A549 (cell line): ENCODE results near the gene MSMO1. TPM values are rescaled to one million over a fixed set of nuclear protein-coding genes. Genes with fewer than 3 reads are reported as not detected.
"Not testable (repeated sequence)": the region's sequence is repeated elsewhere in the genome, so short reads cannot be mapped to it uniquely, and the experiment has no call there.

Experiments used
- ATAC-seq, 2 experiments: fragments of 200-7000 bp in 1 of 2; fragments of >200 bp in 1 of 2; cut with Nextera tagmentation in 1 of 2; cut with Tn5 transposase in 1 of 2; 3 replicates each; pipeline versions ENCODE4 v1.8.0 to v1.9.1; 2018 to 2020; ENCODE audit warnings: mild to moderate bottlenecking in 1 of 2, moderate library complexity in 1 of 2
- CTCF ChIA-PET: fragments of 300-600 bp; sonication (Branson Sonifier 250); formaldehyde crosslinking; extraction: SDS; loops from one replicate; lab custom pipeline; 2021; ENCODE audit warnings: antibody characterized with exemption, inconsistent platforms; lab: Yijun Ruan, JAX
- POLR2A ChIA-PET: fragments of 350-600 bp; formaldehyde crosslinking; extraction: SDS; loops from one replicate; lab custom pipeline; 2021; ENCODE audit warnings: antibody characterized with exemption, inconsistent platforms; lab: Yijun Ruan, JAX
- DNase-seq, 2 experiments: peaks; one replicate each; pipeline versions ENCODE4 v3.0.0 to v3.0.0-alpha.2; 2011 to 2016; ENCODE audit warnings: low read depth in 1 of 2, low spot score in 1 of 2
- FAIRE-seq: peaks from 2 replicates; lab custom pipeline; 2011; peaks lifted over from hg19 to GRCh38; lab: Jason Lieb, UNC
- H3K27ac ChIP-seq, 2 experiments: fragments of >200 bp; sonication (Bioruptor Twin); formaldehyde crosslinking; 3 replicates each; pipeline ENCODE4 v1.5.1; 2016 to 2017
- H3K4me1 ChIP-seq: fragments of >200 bp; sonication (Bioruptor Twin); formaldehyde crosslinking; 3 replicates; pipeline ENCODE4 v1.6.1; 2016
- H3K4me2 ChIP-seq: fragments of >200 bp; sonication (Bioruptor Twin); formaldehyde crosslinking; 3 replicates; pipeline ENCODE4 v1.6.1; 2016
- H3K4me3 ChIP-seq: fragments of >200 bp; sonication (Bioruptor Twin); formaldehyde crosslinking; 3 replicates; pipeline ENCODE4 v1.5.1; 2016
- H3K9me3 ChIP-seq: fragments of >200 bp; sonication (Bioruptor Twin); formaldehyde crosslinking; 3 replicates; pipeline ENCODE4 v1.6.1; 2016
- BHLHE40 ChIP-seq: IDR thresholded peaks from 2 replicates; pipeline ENCODE4 v1.6.1; 2012; ENCODE audit warnings: low read depth, low read length, inconsistent platforms
- CBX2 ChIP-seq: fragments of 200-600 bp; sonication (generic); IDR thresholded peaks from 2 replicates; pipeline ENCODE4 v1.6.1; 2016; ENCODE audit warnings: low read depth, mild to moderate bottlenecking, borderline replicate concordance
- CHD2 ChIP-seq: fragments of 150-350 bp; IDR thresholded peaks from 2 replicates; pipeline ENCODE4 v1.6.1; 2014; ENCODE audit warnings: low read length; ENCODE audit not compliant: partially characterized antibody
- CHD4 ChIP-seq: fragments of 200-600 bp; sonication (generic); IDR thresholded peaks from 2 replicates; pipeline ENCODE4 v1.6.1; 2016; ENCODE audit warnings: antibody characterized with exemption, mild to moderate bottlenecking, borderline replicate concordance
- EP300 ChIP-seq, 2 experiments: fragments of >200 bp; sonication (Bioruptor Twin); formaldehyde crosslinking; IDR thresholded peaks; 2 replicates in 1 of 2; 3 replicates in 1 of 2; pipeline ENCODE4 v1.6.1; 2016 to 2017
- ESRRA ChIP-seq: fragments of 150-350 bp; IDR thresholded peaks from 2 replicates; pipeline ENCODE4 v1.6.1; 2014; ENCODE audit warnings: mild to moderate bottlenecking, low read length, borderline replicate concordance
- FOSB ChIP-seq: fragments of 250-450 bp; sonication (Bioruptor Pico); IDR thresholded peaks from 2 replicates; pipeline ENCODE4 v1.5.0; 2020; ENCODE audit warnings: mild to moderate bottlenecking, moderate library complexity
- FOSL2 ChIP-seq, 2 experiments: fragments of 450-650 bp in 1 of 2; fragments of >200 bp in 1 of 2; sonication (Bioruptor Twin) in 1 of 2; formaldehyde crosslinking; IDR thresholded peaks; 2 replicates each; pipeline versions ENCODE4 v1.5.0 to v1.6.1; 2016 to 2020; ENCODE audit warnings: mild to moderate bottlenecking in 1 of 2, moderate library complexity in 1 of 2
- JUN ChIP-seq, 2 experiments: fragments of >200 bp; sonication (Bioruptor Twin); formaldehyde crosslinking; IDR thresholded peaks; 2 replicates in 1 of 2; 3 replicates in 1 of 2; pipeline ENCODE4 v1.6.1; 2016 to 2017
- MAZ ChIP-seq: fragments of 150-350 bp; IDR thresholded peaks from 2 replicates; pipeline ENCODE4 v1.6.1; 2014; ENCODE audit warnings: antibody characterized with exemption, low read depth, low read length, borderline replicate concordance
- MYC ChIP-seq: IDR thresholded peaks from 2 replicates; pipeline ENCODE4 v1.6.1; 2012; ENCODE audit warnings: mild to moderate bottlenecking, inconsistent platforms, low read length, improper control_type of control experiment, borderline replicate concordance
- NFE2L2 ChIP-seq: fragments of 150-350 bp; conservative IDR thresholded peaks from 2 replicates; pipeline ENCODE4 v1.6.1; 2014; ENCODE audit warnings: low read length
- NPAS2 ChIP-seq: fragments of 250-450 bp; sonication (Bioruptor Pico); IDR thresholded peaks from 2 replicates; pipeline ENCODE4 v1.8.0; 2022; ENCODE audit warnings: mild to moderate bottlenecking, moderate library complexity, borderline replicate concordance
- NR3C1 ChIP-seq: fragments of >200 bp; sonication (Bioruptor Twin); formaldehyde crosslinking; IDR thresholded peaks from 3 replicates; pipeline ENCODE4 v1.6.1; 2017
- PHF8 ChIP-seq: fragments of 200-600 bp; sonication (generic); IDR thresholded peaks from 2 replicates; pipeline ENCODE4 v1.6.1; 2016; ENCODE audit warnings: low read depth, mild to moderate bottlenecking, antibody characterized with exemption, moderate library complexity, borderline replicate concordance
- POLR2A ChIP-seq: IDR thresholded peaks from 2 replicates; pipeline ENCODE4 v1.6.1; 2012; ENCODE audit warnings: mild to moderate bottlenecking, low read length
- POLR2AphosphoS2 ChIP-seq: conservative IDR thresholded peaks from 2 replicates; pipeline ENCODE4 v1.6.1; 2012; ENCODE audit warnings: low read length, improper control_type of control experiment, inconsistent platforms
- RARB ChIP-seq: fragments of 250-450 bp; sonication (Bioruptor Pico); IDR thresholded peaks from 2 replicates; pipeline ENCODE4 v1.8.0; 2021; ENCODE audit warnings: mild to moderate bottlenecking, moderate library complexity
- RFX5 ChIP-seq: fragments of 450-650 bp; IDR thresholded peaks from 2 replicates; pipeline ENCODE4 v1.7.1; 2014; ENCODE audit warnings: antibody characterized with exemption, mild to moderate bottlenecking, moderate library complexity
- SREBF2 ChIP-seq: fragments of 450-650 bp; IDR thresholded peaks from 2 replicates; pipeline ENCODE4 v1.6.1; 2014; ENCODE audit warnings: mild to moderate bottlenecking, moderate library complexity
- TP53 ChIP-seq: fragments of 250-450 bp; sonication (Bioruptor Pico); IDR thresholded peaks from 2 replicates; pipeline ENCODE4 v1.5.0; 2021; ENCODE audit warnings: mild to moderate bottlenecking, moderate library complexity
- ZC3H11A ChIP-seq: fragments of 450-650 bp; IDR thresholded peaks from 2 replicates; pipeline ENCODE4 v1.6.1; 2014; ENCODE audit warnings: antibody characterized with exemption, mild to moderate bottlenecking
- WGBS: methylation state at CpG from one replicate; pipeline ENCODE4 v1.1.6; 2017; ENCODE audit errors: missing lambda C conversion rate; 5-methylcytosine and 5-hydroxymethylcytosine counted together
- polyA minus RNA-seq: library from RNA; depleted of rRNA, polyadenylated mRNA; stranded (reverse); fragments of >200 nt; gene quantifications from 2 replicates; pipeline ENCODE4 v1.2.3, GENCODE V29; 2011; rRNA and poly(A)+ RNA removed
- polyA plus RNA-seq, 4 experiments: library from polyadenylated mRNA; depleted of rRNA in 3 of 4; stranded (reverse); fragments of >200 nt; fragmentation: RNase III in 1 of 4; extraction: RNeasy Plus Mini Kit Qiagen cat#74134 plus additional on column Dnase treatment in 1 of 4; gene quantifications; 2 replicates in 3 of 4; 3 replicates in 1 of 4; pipeline ENCODE4 v1.2.3, GENCODE V29; 2011 to 2017
- TF ChIP-seq, protein P1 (sequence below): fragments of 150-350 bp; IDR thresholded peaks from 2 replicates; pipeline ENCODE4 v1.6.1; 2014; ENCODE audit warnings: low read depth, mild to moderate bottlenecking, low read length
- TF ChIP-seq, protein P2 (sequence below): IDR thresholded peaks from 2 replicates; pipeline ENCODE4 v1.6.1; 2012
- TF ChIP-seq, protein P3 (sequence below): fragments of 250-450 bp; sonication (Bioruptor Pico); IDR thresholded peaks from 2 replicates; pipeline ENCODE4 v1.5.0; 2021; ENCODE audit warnings: mild to moderate bottlenecking, moderate library complexity, borderline replicate concordance
- TF ChIP-seq, protein P4 (sequence below): fragments of >200 bp; sonication (Bioruptor Twin); formaldehyde crosslinking; IDR thresholded peaks from 2 replicates; pipeline ENCODE4 v1.6.1; 2016
- TF ChIP-seq, protein P5 (sequence below): fragments of 450-650 bp; IDR thresholded peaks from 2 replicates; pipeline ENCODE4 v1.6.1; 2014; ENCODE audit warnings: antibody characterized with exemption
- TF ChIP-seq, protein P6 (sequence below): IDR thresholded peaks from 2 replicates; pipeline ENCODE4 v1.6.1; 2012; ENCODE audit warnings: low read depth, borderline replicate concordance
- TF ChIP-seq, protein P7 (sequence below): fragments of 250-450 bp; sonication (Bioruptor Pico); IDR thresholded peaks from 2 replicates; pipeline ENCODE4 v1.5.0; 2020; ENCODE audit warnings: low read depth, mild to moderate bottlenecking, moderate library complexity

Gene MSMO1
- polyA plus RNA-seq (2011; rRNA removed) (26.4 and 32.3 TPM in 2 replicates), polyA plus RNA-seq (2017; fragmentation: RNase III; extraction: RNeasy Plus Mini Kit Qiagen cat#74134 plus additional on column Dnase treatment) (21.3 to 37.2 TPM (median 32.3 TPM) in 3 replicates), polyA minus RNA-seq (6.8 and 7.4 TPM in 2 replicates)
- 7.7 and 9.5 TPM in 2 replicates for polyA plus RNA-seq (2012; cell fraction: cytosol; rRNA removed)
- 4.5 and 9.0 TPM in 2 replicates for polyA plus RNA-seq (2012; cell fraction: nucleus; rRNA removed)

DNA sequence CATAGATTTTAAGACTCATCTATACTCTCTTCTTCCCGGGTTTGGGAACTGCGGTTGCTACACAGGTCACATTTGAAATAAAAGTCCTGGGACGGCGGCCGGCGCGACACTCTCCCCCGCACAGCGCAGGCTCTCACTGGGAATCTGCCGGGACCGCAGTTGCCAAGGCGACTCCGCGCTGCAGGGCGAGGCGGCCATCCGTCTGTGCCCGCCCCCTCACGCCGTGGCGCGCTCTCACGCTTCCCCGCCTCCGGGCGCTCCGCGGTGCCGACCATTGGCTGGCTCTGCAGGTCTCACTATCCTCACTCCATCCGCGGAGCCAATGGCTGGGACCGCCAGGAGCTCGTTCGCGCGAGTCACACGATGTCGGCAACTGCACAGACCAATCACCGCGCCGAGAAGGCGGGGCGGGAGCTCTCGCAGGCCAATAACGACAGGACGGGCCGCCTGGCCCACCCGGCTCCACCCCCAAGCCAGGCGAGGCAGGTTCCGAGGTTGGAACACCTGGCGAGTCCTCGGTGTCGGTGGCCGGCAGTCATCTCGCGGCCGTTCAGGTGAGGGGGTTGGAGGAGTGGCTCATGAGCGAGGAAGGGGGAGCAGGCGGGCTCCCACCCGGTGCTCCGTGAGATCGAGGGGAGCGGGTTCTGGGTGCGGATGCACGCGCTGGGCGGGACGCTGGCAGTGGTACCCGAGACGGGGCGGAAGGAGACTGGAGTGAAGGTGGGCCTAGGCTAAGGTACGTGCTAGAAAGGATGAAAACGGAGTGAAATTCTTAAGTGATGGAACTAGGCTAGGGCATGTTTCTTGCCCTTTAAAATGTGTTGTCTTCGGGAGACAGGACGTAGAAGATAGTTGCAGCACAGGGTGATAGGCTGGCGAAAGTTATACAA, at the start of gene MSMO1:
Gene MSMO1, plus strand, starts transcription at position 459 of the 890 bp plus-strand sequence. CDS start 5,702 bp downstream, outside the sequence.
- no peaks in the 10 kb centered on the region for H3K9me3 ChIP-seq
- peak within 1 kb of the TSS; percentile 78 for H3K4me2 ChIP-seq
- peak within 1 kb of the TSS; percentile 72 for H3K4me3 ChIP-seq
- peaks cover 22% of the 10 kb centered on the region; the same call in 2 of the 3 replicates for H3K4me1 ChIP-seq
- DNase-seq (peak; percentile 82 to 97), ATAC-seq (peak; percentile 98 to 100), FAIRE-seq (peak; percentile 18)
- POLR2A ChIA-PET = interaction anchor here (0.7 kb wide), 1 partner anchor 11 kb away, joined by 3 read pairs; no protein-coding TSS in a partner anchor
- no peak for TF ChIP-seq MYC
- no peak for TF ChIP-seq RARB (CRISPR knock-in tag)
- TF ChIP-seq, protein P1, sequence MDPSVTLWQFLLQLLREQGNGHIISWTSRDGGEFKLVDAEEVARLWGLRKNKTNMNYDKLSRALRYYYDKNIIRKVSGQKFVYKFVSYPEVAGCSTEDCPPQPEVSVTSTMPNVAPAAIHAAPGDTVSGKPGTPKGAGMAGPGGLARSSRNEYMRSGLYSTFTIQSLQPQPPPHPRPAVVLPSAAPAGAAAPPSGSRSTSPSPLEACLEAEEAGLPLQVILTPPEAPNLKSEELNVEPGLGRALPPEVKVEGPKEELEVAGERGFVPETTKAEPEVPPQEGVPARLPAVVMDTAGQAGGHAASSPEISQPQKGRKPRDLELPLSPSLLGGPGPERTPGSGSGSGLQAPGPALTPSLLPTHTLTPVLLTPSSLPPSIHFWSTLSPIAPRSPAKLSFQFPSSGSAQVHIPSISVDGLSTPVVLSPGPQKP = no peak
- TF ChIP-seq, protein P2, sequence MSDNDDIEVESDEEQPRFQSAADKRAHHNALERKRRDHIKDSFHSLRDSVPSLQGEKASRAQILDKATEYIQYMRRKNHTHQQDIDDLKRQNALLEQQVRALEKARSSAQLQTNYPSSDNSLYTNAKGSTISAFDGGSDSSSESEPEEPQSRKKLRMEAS = 0 out of 2 replicates have a peak, but pooled peaks have one; percentile 28
- TF ChIP-seq, protein P3, sequence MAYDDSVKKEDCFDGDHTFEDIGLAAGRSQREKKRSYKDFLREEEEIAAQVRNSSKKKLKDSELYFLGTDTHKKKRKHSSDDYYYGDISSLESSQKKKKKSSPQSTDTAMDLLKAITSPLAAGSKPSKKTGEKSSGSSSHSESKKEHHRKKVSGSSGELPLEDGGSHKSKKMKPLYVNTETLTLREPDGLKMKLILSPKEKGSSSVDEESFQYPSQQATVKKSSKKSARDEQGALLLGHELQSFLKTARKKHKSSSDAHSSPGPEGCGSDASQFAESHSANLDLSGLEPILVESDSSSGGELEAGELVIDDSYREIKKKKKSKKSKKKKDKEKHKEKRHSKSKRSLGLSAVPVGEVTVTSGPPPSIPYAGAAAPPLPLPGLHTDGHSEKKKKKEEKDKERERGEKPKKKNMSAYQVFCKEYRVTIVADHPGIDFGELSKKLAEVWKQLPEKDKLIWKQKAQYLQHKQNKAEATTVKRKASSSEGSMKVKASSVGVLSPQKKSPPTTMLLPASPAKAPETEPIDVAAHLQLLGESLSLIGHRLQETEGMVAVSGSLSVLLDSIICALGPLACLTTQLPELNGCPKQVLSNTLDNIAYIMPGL (CRISPR knock-in tag) = no peak
- no peak for TF ChIP-seq SREBF2
- no peak for TF ChIP-seq FOSB (CRISPR knock-in tag)
- TF ChIP-seq JUN (IDR thresholded peaks at IDR 0.05) = peak; percentile 28 to 41; a peak in 1 of 5 replicates
- no peak for TF ChIP-seq ESRRA
- TF ChIP-seq, protein P4, sequence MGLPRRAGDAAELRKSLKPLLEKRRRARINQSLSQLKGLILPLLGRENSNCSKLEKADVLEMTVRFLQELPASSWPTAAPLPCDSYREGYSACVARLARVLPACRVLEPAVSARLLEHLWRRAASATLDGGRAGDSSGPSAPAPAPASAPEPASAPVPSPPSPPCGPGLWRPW = no peak
- TF ChIP-seq, protein P5, sequence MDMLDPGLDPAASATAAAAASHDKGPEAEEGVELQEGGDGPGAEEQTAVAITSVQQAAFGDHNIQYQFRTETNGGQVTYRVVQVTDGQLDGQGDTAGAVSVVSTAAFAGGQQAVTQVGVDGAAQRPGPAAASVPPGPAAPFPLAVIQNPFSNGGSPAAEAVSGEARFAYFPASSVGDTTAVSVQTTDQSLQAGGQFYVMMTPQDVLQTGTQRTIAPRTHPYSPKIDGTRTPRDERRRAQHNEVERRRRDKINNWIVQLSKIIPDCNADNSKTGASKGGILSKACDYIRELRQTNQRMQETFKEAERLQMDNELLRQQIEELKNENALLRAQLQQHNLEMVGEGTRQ = no peak
- no peak for TF ChIP-seq MAZ
- TF ChIP-seq BHLHE40 = no peak
- peak; percentile 43; the same call in 1 of the 2 replicates for TF ChIP-seq PHF8
- TF ChIP-seq NPAS2 = no peak
- no peak for TF ChIP-seq CHD2
- TF ChIP-seq POLR2AphosphoS2 = no peak
- no peak for TF ChIP-seq NR3C1
- peak; percentile 74 for TF ChIP-seq RFX5
- TF ChIP-seq, protein P6, sequence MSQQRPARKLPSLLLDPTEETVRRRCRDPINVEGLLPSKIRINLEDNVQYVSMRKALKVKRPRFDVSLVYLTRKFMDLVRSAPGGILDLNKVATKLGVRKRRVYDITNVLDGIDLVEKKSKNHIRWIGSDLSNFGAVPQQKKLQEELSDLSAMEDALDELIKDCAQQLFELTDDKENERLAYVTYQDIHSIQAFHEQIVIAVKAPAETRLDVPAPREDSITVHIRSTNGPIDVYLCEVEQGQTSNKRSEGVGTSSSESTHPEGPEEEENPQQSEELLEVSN = no peak
- no peak for TF ChIP-seq ZC3H11A
- no peak for TF ChIP-seq EP300 (IDR thresholded peaks at IDR 0.05)
- TF ChIP-seq, protein P7, sequence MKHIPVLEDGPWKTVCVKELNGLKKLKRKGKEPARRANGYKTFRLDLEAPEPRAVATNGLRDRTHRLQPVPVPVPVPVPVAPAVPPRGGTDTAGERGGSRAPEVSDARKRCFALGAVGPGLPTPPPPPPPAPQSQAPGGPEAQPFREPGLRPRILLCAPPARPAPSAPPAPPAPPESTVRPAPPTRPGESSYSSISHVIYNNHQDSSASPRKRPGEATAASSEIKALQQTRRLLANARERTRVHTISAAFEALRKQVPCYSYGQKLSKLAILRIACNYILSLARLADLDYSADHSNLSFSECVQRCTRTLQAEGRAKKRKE (CRISPR knock-in tag) = no peak
- TF ChIP-seq CHD4 = no peak
- TF ChIP-seq POLR2A = peak; percentile 54
- TF ChIP-seq CBX2 = no peak
- no peak for TF ChIP-seq TP53 (CRISPR knock-in tag)
- TF ChIP-seq NFE2L2 = no peak
- no peak for TF ChIP-seq FOSL2 (IDR thresholded peaks at IDR 0.05)
- no peak for TF ChIP-seq FOSL2 (CRISPR knock-in tag; IDR thresholded peaks at IDR 0.05)
- TF ChIP-seq, all 56 proteins: peak for 5
- peak within 1 kb of the TSS; percentile 77 to 88 for H3K27ac ChIP-seq
- CTCF ChIA-PET = interaction anchor here (1.1 kb wide), 1 partner anchor 197 kb away, joined by 3 read pairs; no protein-coding TSS in a partner anchor
- 0% methylated on average over 28 of the region's 76 CpGs for WGBS

DNA sequence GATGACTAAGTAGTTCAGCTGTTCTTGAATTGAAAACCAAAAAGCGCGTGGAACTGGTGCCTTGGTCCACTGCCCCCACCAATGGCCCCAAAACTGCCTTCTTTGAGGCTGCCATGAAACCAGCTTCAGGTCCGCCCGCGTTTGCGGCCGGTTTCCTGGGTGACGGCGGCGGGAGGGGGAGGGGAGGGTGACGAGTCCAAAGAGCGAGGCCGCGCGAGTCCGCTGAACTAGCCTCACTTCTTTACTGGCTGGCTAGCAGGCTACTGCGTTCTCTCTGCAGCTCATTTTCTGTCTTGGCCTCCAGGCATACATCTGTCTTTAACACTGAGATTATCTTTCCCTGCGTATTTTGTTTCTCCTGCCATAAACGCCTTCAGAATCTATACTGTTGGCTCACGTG, 47.9 kb upstream of the MSMO1 start:
- H3K4me2 ChIP-seq, H3K27ac ChIP-seq, DNase-seq, ATAC-seq, POLR2A ChIA-PET, CTCF ChIA-PET, H3K9me3 ChIP-seq, H3K4me1 ChIP-seq, FAIRE-seq, H3K4me3 ChIP-seq: not testable (repeated sequence)
- 90% methylated on average over 17 of the region's 20 CpGs for WGBS
